HFF-Myc (cell line): Measurements from ENCODE around the gene ATP5PO.

Source experiments
- DNase-seq: peaks from one replicate; pipeline ENCODE4 v3.0.0-alpha.2; 2011; ENCODE audit warnings: low read depth; ENCODE audit errors: extremely low read depth
- H3K4me3 ChIP-seq: replicated peaks from 2 replicates; pipeline ENCODE4 v1.5.1; 2011; ENCODE audit warnings: low read depth, mild to moderate bottlenecking, control low read depth, low read length
- CTCF ChIP-seq: IDR thresholded peaks from 2 replicates; pipeline ENCODE4 v1.5.1; 2012; ENCODE audit warnings: mild to moderate bottlenecking, low read depth, low read length, control low read depth; ENCODE audit errors: missing control alignments

Gene ATP5PO, protein sequence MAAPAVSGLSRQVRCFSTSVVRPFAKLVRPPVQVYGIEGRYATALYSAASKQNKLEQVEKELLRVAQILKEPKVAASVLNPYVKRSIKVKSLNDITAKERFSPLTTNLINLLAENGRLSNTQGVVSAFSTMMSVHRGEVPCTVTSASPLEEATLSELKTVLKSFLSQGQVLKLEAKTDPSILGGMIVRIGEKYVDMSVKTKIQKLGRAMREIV

GRCh38 chr21:33915368-33916199, at the start of gene ATP5PO:
TSS of gene ATP5PO (minus strand) at chr21:33915804. CDS start at chr21:33915763, 41 bp downstream.
- TF ChIP-seq CTCF, result no peak
- H3K4me3 ChIP-seq, result peak within 1 kb of the TSS; percentile 98
- DNase-seq, result peak; percentile 96

DNA sequence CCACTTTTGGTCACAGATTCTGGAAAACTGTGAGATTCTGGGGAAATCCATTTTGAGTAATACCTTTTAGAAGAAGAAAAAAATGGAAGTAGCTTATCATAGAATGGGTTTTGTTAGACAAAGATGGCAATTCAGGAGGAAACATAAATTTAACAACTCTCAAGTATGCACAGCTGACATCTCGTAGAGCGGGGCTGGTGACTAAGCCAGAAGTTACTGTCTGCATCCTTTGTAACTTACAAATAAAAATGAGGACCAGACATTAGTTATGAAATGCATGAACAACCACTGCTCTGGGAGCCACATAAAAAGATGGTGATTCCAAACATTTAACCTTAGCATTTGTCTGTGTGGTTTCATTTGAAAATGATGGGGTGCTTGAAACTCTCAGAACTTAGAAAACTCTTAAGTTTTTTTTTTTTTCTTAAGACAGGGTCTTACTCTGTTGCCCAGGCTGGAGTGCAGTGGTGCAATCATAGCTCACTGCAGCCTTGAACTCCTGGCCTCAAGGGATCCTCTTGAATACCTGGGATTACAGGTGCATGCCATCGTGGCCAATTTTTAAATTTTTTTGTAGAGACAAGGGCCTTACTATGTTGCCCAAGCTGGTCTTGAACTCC, 49.2 kb upstream of the ATP5PO start:
- no peak for DNase-seq
- TF ChIP-seq CTCF, result no peak

GRCh38 chr21:33963848-33964555, 48.4 kb upstream of the ATP5PO start:
- TF ChIP-seq CTCF, result no peak
- DNase-seq, result no peak
- no peak overlapping the region for H3K4me3 ChIP-seq

More for the DNA sequence above, 49.2 kb upstream of the ATP5PO start:
- H3K4me3 ChIP-seq, result no peak overlapping the region

GRCh38 chr21:33962290-33962689, 46.7 kb upstream of the ATP5PO start:
- TF ChIP-seq CTCF, result no peak
- DNase-seq, result no peak
- H3K4me3 ChIP-seq, result no peak overlapping the region

- no peak for TF ChIP-seq CTCF
- DNase-seq, result no peak
- no peak overlapping the region for H3K4me3 ChIP-seq
Measured at GRCh38 chr21:33961061-33961460, 45.5 kb upstream of the ATP5PO start.

DNA sequence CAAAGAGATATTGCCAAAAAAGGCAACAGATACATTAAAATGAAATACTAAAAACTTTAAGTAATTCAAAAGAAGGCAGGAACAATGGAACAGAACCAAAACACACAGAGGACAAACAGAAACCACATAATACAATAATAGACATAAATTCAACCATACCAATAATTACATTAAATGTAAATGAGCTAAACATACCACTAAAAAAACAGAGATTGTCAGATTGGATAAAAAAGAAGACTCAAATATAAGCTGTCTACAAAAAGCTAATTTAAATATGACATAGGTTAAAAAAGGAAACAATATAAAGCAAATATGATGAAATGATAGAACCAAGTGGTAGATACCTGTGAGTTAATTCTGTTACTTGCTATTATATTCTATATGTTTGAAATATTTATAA, 44.1 kb upstream of the ATP5PO start:
- no peak for TF ChIP-seq CTCF
- H3K4me3 ChIP-seq, result no peak overlapping the region
- DNase-seq, result no peak
